H1 (cell line): ENCODE data around the gene RNF166. TPM values are rescaled to one million over a fixed set of nuclear protein-coding genes. Genes with fewer than 3 reads are reported as not detected.

Experiments
- CTCF ChIA-PET: fragments of 300-600 bp; sonication (Branson Sonifier 250); formaldehyde crosslinking; loops from one replicate; lab custom pipeline; 2021; ENCODE audit not compliant: partially characterized antibody; lab: Charles Lee
- POLR2A ChIA-PET: fragments of 300-600 bp; sonication (Branson Sonifier 250); formaldehyde crosslinking; loops from one replicate; lab custom pipeline; 2021; ENCODE audit warnings: inconsistent platforms; ENCODE audit not compliant: partially characterized antibody; lab: Charles Lee
- DNase-seq, 2 experiments: peaks; one replicate each; pipeline versions ENCODE4 v3.0.0 to v3.0.0-alpha.2; 2010 to 2022; ENCODE audit warnings: low spot score in 2 of 2, low read depth in 1 of 2, mixed read lengths in 1 of 2
- FAIRE-seq: peaks from 2 replicates; lab custom pipeline; 2011; peaks lifted over from hg19 to GRCh38; lab: Jason Lieb, UNC
- H2AFZ ChIP-seq: 2 replicates; pipeline ENCODE4 v1.8.1; 2012; ENCODE audit warnings: low read length, inconsistent platforms
- H2AK5ac ChIP-seq: 2 replicates; pipeline ENCODE4 v1.6.1; 2013; ENCODE audit warnings: low read depth, low read length
- H2BK120ac ChIP-seq: replicated peaks from 2 replicates; pipeline ENCODE3; 2013; ENCODE audit warnings: low read depth, low read length, inconsistent platforms
- H2BK12ac ChIP-seq: 2 replicates; pipeline ENCODE4 v1.6.1; 2013; ENCODE audit warnings: low read depth, low read length
- H2BK15ac ChIP-seq: 2 replicates; pipeline ENCODE4 v1.6.1; 2013; ENCODE audit warnings: low read length
- H2BK20ac ChIP-seq: 2 replicates; pipeline ENCODE4 v1.6.1; 2013; ENCODE audit warnings: low read length
- H2BK5ac ChIP-seq: 2 replicates; pipeline ENCODE4 v1.6.1; 2013; ENCODE audit warnings: low read depth, low read length
- H3K14ac ChIP-seq: 2 replicates; pipeline ENCODE4 v1.6.1; 2013; ENCODE audit warnings: inconsistent platforms; ENCODE audit not compliant: insufficient read length
- H3K18ac ChIP-seq: 2 replicates; pipeline ENCODE4 v1.6.1; 2013; ENCODE audit warnings: low read length; ENCODE audit errors: extremely low read depth
- H3K23ac ChIP-seq: 2 replicates; pipeline ENCODE4 v1.6.1; 2013; ENCODE audit warnings: inconsistent platforms; ENCODE audit not compliant: insufficient read length
- H3K23me2 ChIP-seq: 2 replicates; pipeline ENCODE4 v1.6.1; 2013; ENCODE audit warnings: low read depth, low read length
- H3K27ac ChIP-seq: 2 replicates; pipeline ENCODE4 v1.6.1; 2011; ENCODE audit warnings: low read depth, low read length, inconsistent platforms
- H3K27me3 ChIP-seq, 4 experiments: replicated peaks in 1 of 4; 1 replicate in 1 of 4; 2 replicates in 3 of 4; pipeline versions ENCODE4 v1.6.1 to v1.8.1; 2011 to 2013; ENCODE audit warnings: low read length in 3 of 4, mild to moderate bottlenecking in 3 of 4, inconsistent platforms in 2 of 4, mixed read lengths in 2 of 4, moderate library complexity in 1 of 4; ENCODE audit not compliant: control insufficient read depth in 3 of 4, insufficient read depth in 3 of 4; ENCODE audit errors: extremely low read depth in 1 of 4
- H3K36me3 ChIP-seq, 4 experiments: 2 replicates each; pipeline versions ENCODE4 v1.6.1 to v1.8.1; 2011 to 2013; ENCODE audit warnings: mild to moderate bottlenecking in 4 of 4, low read length in 3 of 4, moderate library complexity in 2 of 4, control low read depth in 1 of 4, inconsistent platforms in 1 of 4; ENCODE audit not compliant: insufficient read depth in 4 of 4, control insufficient read depth in 2 of 4
- H3K4ac ChIP-seq: replicated peaks from 2 replicates; pipeline ENCODE3; 2013; ENCODE audit warnings: low read length, low read depth, mixed read lengths, inconsistent platforms; ENCODE audit not compliant: insufficient read length
- H3K4me1 ChIP-seq, 4 experiments: replicated peaks in 1 of 4; 1 replicate in 1 of 4; 2 replicates in 3 of 4; pipeline versions ENCODE4 v1.6.1 to v1.8.1; 2011 to 2013; ENCODE audit warnings: low read length in 3 of 4, inconsistent platforms in 2 of 4, mixed read lengths in 1 of 4; ENCODE audit not compliant: insufficient read depth in 4 of 4, control insufficient read depth in 3 of 4
- H3K4me2 ChIP-seq, 2 experiments: 2 replicates each; pipeline versions ENCODE4 v1.6.1 to v1.8.1; 2011 to 2013; ENCODE audit warnings: low read depth in 2 of 2, low read length in 2 of 2, control low read depth in 1 of 2, inconsistent platforms in 1 of 2, mild to moderate bottlenecking in 1 of 2; ENCODE audit not compliant: insufficient read depth in 1 of 2
- H3K4me3 ChIP-seq, 4 experiments: fragments of 200-600, 300-600 bp in 1 of 4; sonication (generic), shearing (Covaris generic), sonication (Bioruptor Twin) in 1 of 4; 2 replicates each; pipeline versions ENCODE4 v1.5.1 to v1.8.1; 2011 to 2016; ENCODE audit warnings: low read length in 4 of 4, low read depth in 3 of 4, control low read depth in 2 of 4, inconsistent platforms in 2 of 4, mild to moderate bottlenecking in 2 of 4, mixed read lengths in 1 of 4, moderate library complexity in 1 of 4; ENCODE audit not compliant: insufficient read depth in 2 of 4; ENCODE audit errors: extremely low read depth in 1 of 4
- H3K56ac ChIP-seq: replicated peaks from 2 replicates; pipeline ENCODE3; 2013; ENCODE audit warnings: low read depth, mild to moderate bottlenecking, mixed read lengths, low read length, inconsistent platforms; ENCODE audit not compliant: insufficient read length
- H3K79me1 ChIP-seq: 2 replicates; pipeline ENCODE4 v1.6.1; 2013; ENCODE audit warnings: low read depth, low read length, control low read depth
- H3K79me2 ChIP-seq, 2 experiments: 2 replicates each; pipeline versions ENCODE4 v1.6.1 to v1.8.1; 2012 to 2013; ENCODE audit warnings: low read length in 2 of 2, mild to moderate bottlenecking in 2 of 2, inconsistent platforms in 1 of 2; ENCODE audit not compliant: insufficient read depth in 2 of 2, control insufficient read depth in 1 of 2
- H3K9ac ChIP-seq, 4 experiments: replicated peaks in 1 of 4; 1 replicate in 1 of 4; 2 replicates in 3 of 4; pipeline versions ENCODE4 v1.6.1 to v1.8.1; 2011 to 2013; ENCODE audit warnings: low read depth in 3 of 4, low read length in 3 of 4, control low read depth in 2 of 4, mild to moderate bottlenecking in 2 of 4, moderate library complexity in 2 of 4, inconsistent platforms in 1 of 4; ENCODE audit errors: extremely low read depth in 1 of 4
- H3K9me3 ChIP-seq, 2 experiments: 2 replicates each; pipeline versions ENCODE4 v1.6.1 to v1.8.1; 2012 to 2013; ENCODE audit warnings: mild to moderate bottlenecking in 2 of 2, moderate library complexity in 2 of 2, control low read depth in 1 of 2, inconsistent platforms in 1 of 2, low read depth in 1 of 2, low read length in 1 of 2, mixed read lengths in 1 of 2; ENCODE audit not compliant: insufficient read depth in 2 of 2
- H4K20me1 ChIP-seq, 2 experiments: replicated peaks in 1 of 2; 2 replicates each; pipeline versions ENCODE3 to v1.8.1; 2011 to 2013; ENCODE audit warnings: inconsistent platforms in 2 of 2, low read length in 2 of 2, mild to moderate bottlenecking in 1 of 2; ENCODE audit not compliant: insufficient read depth in 2 of 2, control insufficient read depth in 1 of 2
- H4K5ac ChIP-seq: 2 replicates; pipeline ENCODE4 v1.6.1; 2013; ENCODE audit warnings: low read length, low read depth, mixed read lengths, inconsistent platforms; ENCODE audit not compliant: insufficient read length
- H4K8ac ChIP-seq: 2 replicates; pipeline ENCODE4 v1.8.0; 2013; ENCODE audit warnings: mild to moderate bottlenecking, moderate library complexity, low read length, inconsistent platforms; ENCODE audit not compliant: insufficient read depth; ENCODE audit errors: extremely low read depth
- H4K91ac ChIP-seq: replicated peaks from 2 replicates; pipeline ENCODE3; 2013; ENCODE audit warnings: low read length, mixed read lengths, inconsistent platforms; ENCODE audit not compliant: insufficient read length
- ASH2L ChIP-seq: fragments of 200-600, 300-600 bp; sonication (generic); IDR thresholded peaks from one replicate; pipeline ENCODE4 v1.7.1; 2017; ENCODE audit warnings: low read length
- CHD2 ChIP-seq: IDR thresholded peaks from 2 replicates; pipeline ENCODE4 v1.6.1; 2012; ENCODE audit warnings: low read length, improper control_type of control experiment
- HDAC2 ChIP-seq, 2 experiments: fragments of 300-600 bp in 1 of 2; sonication (generic) in 1 of 2; IDR thresholded peaks; 2 replicates each; pipeline ENCODE4 v1.6.1; 2011 to 2012; ENCODE audit warnings: low read depth in 2 of 2, low read length in 2 of 2, mild to moderate bottlenecking in 2 of 2, moderate library complexity in 2 of 2, borderline replicate concordance in 1 of 2, inconsistent platforms in 1 of 2
- POLR2A ChIP-seq, 2 experiments: IDR thresholded peaks; 1 replicate in 1 of 2; 2 replicates in 1 of 2; pipeline ENCODE4 v1.6.1; 2011; ENCODE audit warnings: low read depth in 2 of 2, low read length in 2 of 2, mild to moderate bottlenecking in 2 of 2; ENCODE audit errors: control extremely low read depth in 1 of 2
- WGBS, 2 experiments: shearing (Covaris generic) in 1 of 2; methylation state at CpG; one replicate each; pipeline versions ENCODE4 v1.1.6 to v1.1.7; 2013 to 2015; ENCODE audit warnings: low lambda C conversion rate in 2 of 2, mixed read lengths in 2 of 2, inconsistent platforms in 1 of 2, low coverage in 1 of 2, missing lambda C conversion rate in 1 of 2; ENCODE audit not compliant: insufficient replicate concordance in 2 of 2, insufficient coverage in 1 of 2, insufficient read length in 1 of 2; ENCODE audit errors: extremely low coverage in 1 of 2, missing lambda C conversion rate in 1 of 2; 5-methylcytosine and 5-hydroxymethylcytosine counted together
- polyA plus RNA-seq, 7 experiments: library from polyadenylated mRNA; depleted of rRNA in 3 of 7; stranded (reverse) in 5 of 7; unstranded in 2 of 7; fragments of >200 nt in 5 of 7; fragments of 200-250 nt in 2 of 7; gene quantifications; 1 replicate in 5 of 7; 2 replicates in 1 of 7; 4 replicates in 1 of 7; pipeline versions ENCODE4 v1.2.1 to v1.2.3, GENCODE V29; 2011 to 2013; ENCODE audit warnings: missing spikeins in 2 of 7, mixed read lengths in 2 of 7
- total RNA-seq: library from RNA; stranded (reverse); fragmentation: NEBNext Ultra II Directional; extraction: Animal tissue kit (Norgen Biotek cat#: 25700); gene quantifications from 2 replicates; pipeline ENCODE4 v1.2.1, GENCODE V29; 2021
- TF ChIP-seq, protein P1 (sequence below): IDR thresholded peaks from 2 replicates; pipeline ENCODE4 v1.6.1; 2011; ENCODE audit warnings: low read depth, mild to moderate bottlenecking, low read length; ENCODE audit not compliant: insufficient read depth

Gene RNF166
- total and polyA plus RNA-seq, 2 of the 8 experiments (the other 6 are each of a cell fraction or from before 2014, with no cell fraction given): 29.8 to 31.2 TPM

DNA sequence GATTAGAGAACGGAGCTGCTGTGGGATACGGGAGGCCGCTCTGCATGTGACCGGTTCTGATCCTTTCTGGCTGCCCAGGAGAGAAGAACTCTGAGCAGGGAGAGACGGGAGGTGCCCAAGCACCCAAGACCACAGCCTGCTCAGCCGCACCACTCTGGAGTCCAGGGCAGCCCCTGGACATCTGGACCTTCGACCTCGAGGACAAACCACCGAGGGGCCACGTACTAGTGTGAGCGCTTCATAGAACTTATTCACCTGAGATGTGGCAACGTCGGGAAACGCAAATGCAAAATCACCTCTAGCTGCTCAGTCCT lies 5.9 kb downstream of the RNF166 start:
- 89% methylated on average over 14 of the region's 14 CpGs; no CpG with 5 or more reads in 1 of the 2 experiments for WGBS, 2 experiments
- Histone ChIP-seq H3K18ac (no peak overlapping the region), H3K27ac (no peak overlapping the region), H3K4me2 (no peak overlapping the region), H3K23ac (no peak overlapping the region), H4K5ac (no peak overlapping the region), H2BK12ac (no peak overlapping the region), H3K4me3 (no peak overlapping the region), H3K36me3 (peaks cover 0 to 15% (median 4%) of the 10 kb centered on the region in 4 experiments; a peak in 4 of 8 replicates), H3K27me3 (no peaks in the 10 kb centered on the region), H2BK120ac (no peak overlapping the region), H2BK20ac (no peak overlapping the region), H4K20me1 (peaks cover 2 to 4% of the 10 kb centered on the region in 2 experiments), H3K79me1 (peaks cover 7% of the 10 kb centered on the region; the same call in 1 of the 2 replicates), H3K23me2 (peaks cover 3% of the 10 kb centered on the region; the same call in 1 of the 2 replicates), H2BK15ac (no peak overlapping the region), H4K91ac (no peak overlapping the region), H3K79me2 (peaks cover 0 to 14% of the 10 kb centered on the region in 2 experiments; a peak in 2 of 4 replicates), H4K8ac (peak overlapping the region; percentile 47; the same call in 1 of the 2 replicates), H3K9me3 (no peaks in the 10 kb centered on the region), H3K4ac (no peak overlapping the region), H3K9ac (no peak overlapping the region), H3K56ac (no peak overlapping the region), H3K4me1 (peaks cover 0 to 4% (median 1%) of the 10 kb centered on the region in 4 experiments; a peak in 3 of 7 replicates), H2AK5ac (no peak overlapping the region), H3K14ac (no peak overlapping the region), H2AFZ (no peak overlapping the region), H2BK5ac (no peak overlapping the region)
- CTCF ChIA-PET: interaction anchor here (0.6 to 1.5 kb wide), 4 partner anchors 28 to 1173 kb away, joined by 3 to 7 read pairs (median 3); partner anchors contain the start of gene TCF25
- TF ChIP-seq CHD2 (no peak), ASH2L (no peak), POLR2A (IDR thresholded peaks at IDR 0.05; ENCODE audit: control extremely low read depth in 1 of 2, low read depth in 2 of 2, low read length in 2 of 2) (no peak), HDAC2 (IDR thresholded peaks at IDR 0.05; ENCODE audit: borderline replicate concordance in 1 of 2, low read depth in 2 of 2, low read length in 2 of 2) (no peak)
- TF ChIP-seq, protein P1, sequence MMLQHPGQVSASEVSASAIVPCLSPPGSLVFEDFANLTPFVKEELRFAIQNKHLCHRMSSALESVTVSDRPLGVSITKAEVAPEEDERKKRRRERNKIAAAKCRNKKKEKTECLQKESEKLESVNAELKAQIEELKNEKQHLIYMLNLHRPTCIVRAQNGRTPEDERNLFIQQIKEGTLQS: no peak
- DNase-seq (no peak), FAIRE-seq (no peak)
- POLR2A ChIA-PET: interaction anchor here (1.1 kb wide), 1 partner anchor 36 kb away, joined by 3 read pairs; no protein-coding TSS in a partner anchor
